ENCODE data around the gene RPLP2. TPM values are rescaled to one million over a fixed set of nuclear protein-coding genes. Genes with fewer than 3 reads are reported as not detected.
A peak's percentile ranks its signal among the peaks of the same experiment; 100 is the strongest.

The RPLP2 gene
- total and polyA plus RNA-seq, 2 donors (not counting 1 experiment from before 2014, with no cell fraction given): 525 to 3,947 TPM

- H3K4me3 ChIP-seq (ENCODE audit: control extremely low read depth in 1 of 5, extremely low read depth in 1 of 5, insufficient read depth in 1 of 5, low read depth in 2 of 5, low read length in 4 of 5): peak overlapping the region in 4 of 5 experiments; percentile 36 to 55 (median 48)
- Mint-ChIP-seq H3K4me3 (peak overlapping the region; percentile 88), H3K4me1 (peaks cover 53% of the 10 kb centered on the region), H3K27ac (no peak overlapping the region), H3K9me3 (ENCODE audit: insufficient read depth) (no peaks in the 10 kb centered on the region), H3K27me3 (peaks cover 7% of the 10 kb centered on the region)
- WGBS (ENCODE audit: insufficient coverage): 6% methylated on average over 40 of the region's 40 CpGs
- H3K9ac ChIP-seq (ENCODE audit: low read length): peak overlapping the region; percentile 68
- H2AFZ ChIP-seq (ENCODE audit: insufficient read depth, low read depth, low read length, poor library complexity, severe bottlenecking): peak overlapping the region; percentile 78
- peaks cover 61% of the 10 kb centered on the region for H4K20me1 ChIP-seq (ENCODE audit: control insufficient read depth, insufficient read depth, low read length, poor library complexity, severe bottlenecking)
- peak; percentile 58 for DNase-seq
- POLR2A ChIA-PET: interaction anchor here (3.6 to 6.4 kb wide), 2 partner anchors 9 to 13 kb away, joined by 17 to 57 read pairs; partner anchors contain the start of genes PNPLA2, POLR2L and TSPAN4
- CTCF ChIA-PET: interaction anchor here (0.7 to 0.8 kb wide), 3 partner anchors 17 to 23 kb away, joined by 3 to 4 read pairs (median 3); no protein-coding TSS in a partner anchor
- peaks cover 0 to 6% of the 10 kb centered on the region in 2 experiments for H3K36me3 ChIP-seq (replicated peaks in 1 of 2; ENCODE audit: control extremely low read depth in 1 of 2, control insufficient read depth in 1 of 2, extremely low read depth in 1 of 2, insufficient read depth in 2 of 2, low read length in 1 of 2)
- peaks cover 0 to 15% (median 0%) of the 10 kb centered on the region in 3 donors for H3K9me3 ChIP-seq (ENCODE audit: control extremely low read depth in 1 of 3, control insufficient read depth in 2 of 3, insufficient read depth in 1 of 3, low read length in 2 of 3)
- H3K27ac ChIP-seq (ENCODE audit: low read length in 2 of 2): no peak overlapping the region
- TF ChIP-seq EZH2 (IDR thresholded peaks at IDR 0.05; ENCODE audit: borderline replicate concordance, insufficient read depth, low read depth, low read length, poor library complexity, severe bottlenecking): no peak
- no peak for TF ChIP-seq CTCF (IDR thresholded peaks at IDR 0.05)
- no peaks in the 10 kb centered on the region for H3K79me2 ChIP-seq (ENCODE audit: control insufficient read depth, insufficient read depth, low read length)
- peaks cover 0 to 55% (median 19%) of the 10 kb centered on the region in 4 experiments for H3K27me3 ChIP-seq (replicated peaks in 1 of 4; ENCODE audit: control extremely low read depth in 1 of 4, control insufficient read depth in 3 of 4, insufficient read depth in 4 of 4, low read length in 3 of 4)
- peak overlapping the region; percentile 99 for H3K4me2 ChIP-seq (replicated peaks; ENCODE audit: low read depth, low read length, poor library complexity, severe bottlenecking)
- H3K4me1 ChIP-seq (ENCODE audit: control insufficient read depth in 2 of 2, insufficient read depth in 2 of 2, low read length in 2 of 2): peaks cover 69 to 70% of the 10 kb centered on the region in 2 donors
- intact Hi-C loops (cut with micrococcal nuclease): no loop called here
- peak; percentile 12 for ATAC-seq (ENCODE audit: low read depth)
Observed at GRCh38 chr11:829176-829846, 19.5 kb downstream of the RPLP2 start.
